K562 treated with DMSO at 1 percent for 4 hours (cell line): ENCODE measurements around the gene ZXDB. TPM values are rescaled to one million over a fixed set of nuclear protein-coding genes. Genes with fewer than 3 reads are reported as not detected.

Source experiments
- total RNA-seq: library from RNA; unstranded; fragments of 300-600 nt; gene quantifications from 2 replicates; pipeline ENCODE4 v1.2.3, GENCODE V29; 2022; ENCODE audit not compliant: insufficient read depth

Gene ZXDB
- 1.8 TPM in 2 replicates for total RNA-seq

DNA sequence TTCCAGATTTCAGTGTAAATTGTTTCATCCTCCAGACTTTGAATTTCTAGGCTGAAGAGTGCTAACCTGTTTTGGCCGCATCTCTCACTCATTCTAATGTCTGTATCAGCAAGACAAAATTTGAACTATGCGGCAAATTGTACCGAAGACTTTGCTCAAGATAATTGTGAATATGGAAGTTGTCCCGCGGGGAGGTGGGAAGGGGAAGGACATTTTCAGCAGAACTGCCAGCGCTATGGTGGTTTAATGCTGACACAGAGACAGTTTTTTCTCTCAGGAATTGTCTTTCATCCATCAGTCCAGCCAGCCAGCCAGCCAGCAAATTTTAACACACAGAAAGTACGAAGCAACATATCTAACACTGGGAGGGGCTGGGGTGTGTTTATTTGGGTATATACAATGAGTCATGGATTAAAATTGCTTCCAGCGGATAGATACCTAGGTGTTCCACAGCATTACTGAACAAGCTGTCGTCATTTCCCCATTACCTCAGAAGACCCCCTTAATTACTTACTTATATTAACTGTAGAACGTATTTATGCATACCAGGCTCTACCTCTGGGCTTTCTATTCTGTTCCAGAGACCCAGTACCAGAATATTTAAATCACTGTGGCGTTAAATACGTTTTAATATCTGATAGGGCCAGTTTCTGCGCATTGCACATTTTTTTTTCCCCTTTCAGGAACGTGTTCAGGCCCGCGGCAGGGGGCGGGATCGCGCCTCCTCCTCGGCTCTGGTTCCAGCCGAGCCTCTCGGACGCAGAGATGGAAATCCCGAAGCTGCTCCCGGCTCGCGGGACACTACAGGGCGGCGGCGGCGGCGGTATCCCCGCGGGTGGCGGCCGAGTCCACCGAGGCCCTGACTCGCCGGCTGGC lies at the start of gene ZXDB:
TSS of gene ZXDB (plus strand) at position 728 of the 876 bp plus-strand sequence. CDS start at position 766, 38 bp downstream.

Other genes starting within 250 kb of the ZXDB start
- gene NLRP2B, start 88.2 kb downstream of the ZXDB start, total RNA-seq, result not detected in 2 replicates